HL-60/S4 treated with phorbol 12-myristate 13-acetate at 8.2 ng/mL for 4 days and 3 days (cell line): ENCODE measurements around the gene STK10.

Experiments used
- in situ Hi-C: fragments of 300-500 bp; cut with MboI; formaldehyde crosslinking; loops from 2 replicates; pipeline ENCODE4 v1.15.0; 2022; ENCODE audit warnings: low sequenced_read_pairs

STK10 gene

DNA sequence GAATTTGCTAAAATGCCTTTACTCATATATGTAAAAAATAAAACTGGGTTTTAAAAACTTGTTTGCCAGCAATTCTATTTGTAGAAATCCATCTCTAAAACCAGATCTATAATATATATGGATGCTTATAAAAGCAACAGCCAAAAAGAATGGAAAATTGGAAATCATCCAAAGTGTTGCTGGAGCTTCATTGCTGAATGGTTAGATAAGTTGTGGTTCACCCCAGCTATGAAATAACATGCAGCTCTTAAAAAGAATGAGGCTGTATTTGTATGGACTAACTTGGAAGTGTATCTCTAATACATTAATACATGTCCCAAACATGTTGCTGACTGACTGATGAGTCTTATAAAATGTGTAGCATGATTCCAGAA, 76.2 kb downstream of the STK10 start:
- in situ Hi-C loops = loop anchor here (10.0 kb wide), 1 partner anchor 63 kb away; no protein-coding TSS in a partner anchor

DNA sequence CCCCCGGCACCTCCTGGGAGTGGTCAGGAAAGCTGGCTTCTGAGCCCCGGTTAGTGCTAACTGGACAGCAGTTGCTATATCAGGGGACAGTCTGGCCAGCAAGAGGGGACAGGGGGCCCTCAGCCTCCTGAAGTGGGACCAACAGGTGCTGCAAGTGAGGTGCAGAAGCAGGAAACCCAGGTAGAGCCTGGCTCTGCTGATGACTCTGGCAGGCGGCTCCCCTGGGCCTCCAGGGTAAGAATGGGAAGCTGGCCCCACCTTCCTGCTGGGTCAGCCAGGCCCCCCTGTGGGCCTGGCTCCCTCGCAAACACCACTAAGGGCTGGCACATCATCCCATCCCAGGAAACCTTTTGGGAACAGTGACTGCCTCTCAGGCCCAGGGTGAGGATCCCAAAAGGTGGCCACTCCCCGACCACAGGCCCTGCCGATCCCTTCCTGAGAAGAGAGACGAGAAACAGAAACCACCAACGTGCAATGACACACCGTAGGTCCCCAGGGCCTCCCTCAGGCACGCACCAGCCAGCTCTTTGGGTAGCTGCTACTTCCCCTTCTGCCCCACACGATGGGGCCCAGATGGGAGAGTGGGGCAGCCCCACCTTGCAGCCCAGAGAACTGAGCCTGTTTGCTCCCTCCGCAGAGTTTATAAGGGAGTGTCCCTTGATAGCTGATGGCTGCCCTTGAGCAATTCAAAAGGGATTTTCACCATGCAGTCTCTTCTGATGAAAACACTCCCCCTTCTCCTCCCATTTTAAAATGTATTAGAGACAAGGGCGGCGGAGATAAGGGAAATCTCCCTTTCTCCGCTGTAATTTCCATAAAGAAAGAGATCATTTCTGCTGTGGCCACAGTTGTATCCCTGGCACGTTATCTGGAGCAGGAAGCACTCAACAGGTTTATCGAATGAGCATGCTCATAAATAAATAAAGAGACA, 76.8 kb downstream of the STK10 start:
- in situ Hi-C loops = loop anchor here (10.0 kb wide), 1 partner anchor 64 kb away; no protein-coding TSS in a partner anchor

DNA sequence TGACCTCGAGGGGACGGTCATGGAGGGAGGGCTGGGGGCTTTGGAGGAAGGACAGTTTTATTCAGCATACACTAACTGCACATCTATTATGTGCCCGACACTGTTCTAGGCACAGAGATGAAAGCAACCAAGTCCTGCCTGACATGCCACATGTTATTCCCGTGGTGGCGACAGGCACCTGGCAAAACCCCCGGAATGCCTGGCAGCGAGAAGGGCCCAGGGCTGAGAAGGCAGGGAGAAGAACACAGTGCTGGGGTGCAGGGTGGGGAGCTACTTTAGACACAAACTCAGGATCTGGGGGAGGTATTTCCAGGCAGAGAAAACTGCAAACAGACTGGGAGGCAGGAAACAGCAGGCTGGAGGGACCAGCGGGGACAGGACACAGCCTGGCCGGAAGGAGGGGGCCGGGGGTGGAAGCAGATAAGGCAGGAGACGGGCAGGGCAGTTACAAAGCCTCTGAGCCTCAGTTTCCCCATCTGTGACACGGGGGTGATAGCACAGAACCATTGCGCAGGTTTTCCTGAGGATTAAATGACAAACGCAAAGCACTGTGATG, 77.7 kb downstream of the STK10 start:
- in situ Hi-C loops = loop anchor here (10.0 kb wide), 1 partner anchor 64 kb away; no protein-coding TSS in a partner anchor

DNA sequence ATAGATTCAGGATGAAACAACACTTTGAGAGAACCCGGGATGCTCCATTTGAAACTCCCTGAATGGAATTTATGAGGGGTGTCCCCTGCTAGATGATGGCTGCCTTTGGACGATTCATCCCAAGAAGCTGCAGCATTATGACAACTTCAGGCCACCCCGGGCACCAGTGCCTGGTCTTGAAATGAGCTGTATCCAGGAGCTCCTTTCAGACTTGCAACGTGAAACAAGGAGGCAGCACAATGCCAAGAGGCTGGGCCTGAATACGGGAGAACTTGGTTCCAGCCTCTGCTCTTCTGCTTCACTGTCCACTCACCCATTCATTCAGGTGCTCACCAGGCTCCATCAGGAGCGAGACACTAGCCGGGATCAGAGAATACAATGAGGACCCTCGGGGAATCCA, 78.3 kb downstream of the STK10 start:
- in situ Hi-C loops = loop anchor here (10.0 kb wide), 1 partner anchor 65 kb away; no protein-coding TSS in a partner anchor

DNA sequence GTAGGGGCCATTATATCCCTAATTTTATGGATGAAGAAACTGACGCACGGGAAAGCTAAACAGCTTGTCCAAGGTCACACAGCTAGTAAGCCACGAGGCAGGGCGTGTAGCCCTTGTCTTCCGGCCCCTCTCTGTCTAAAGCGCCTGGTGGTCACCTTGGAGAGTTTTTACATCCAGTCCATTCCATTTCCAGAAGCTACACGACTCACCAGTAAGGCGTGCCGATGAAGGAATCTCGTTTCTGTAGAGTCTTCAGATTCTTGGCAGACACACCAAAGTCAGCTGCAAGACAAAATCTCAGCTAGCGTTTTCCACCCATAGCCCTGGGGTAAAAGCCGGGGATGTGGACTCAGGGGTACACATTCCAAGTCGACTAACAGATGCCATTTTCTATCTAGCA, 80.5 kb downstream of the STK10 start:
- in situ Hi-C loops = no loop called here

DNA sequence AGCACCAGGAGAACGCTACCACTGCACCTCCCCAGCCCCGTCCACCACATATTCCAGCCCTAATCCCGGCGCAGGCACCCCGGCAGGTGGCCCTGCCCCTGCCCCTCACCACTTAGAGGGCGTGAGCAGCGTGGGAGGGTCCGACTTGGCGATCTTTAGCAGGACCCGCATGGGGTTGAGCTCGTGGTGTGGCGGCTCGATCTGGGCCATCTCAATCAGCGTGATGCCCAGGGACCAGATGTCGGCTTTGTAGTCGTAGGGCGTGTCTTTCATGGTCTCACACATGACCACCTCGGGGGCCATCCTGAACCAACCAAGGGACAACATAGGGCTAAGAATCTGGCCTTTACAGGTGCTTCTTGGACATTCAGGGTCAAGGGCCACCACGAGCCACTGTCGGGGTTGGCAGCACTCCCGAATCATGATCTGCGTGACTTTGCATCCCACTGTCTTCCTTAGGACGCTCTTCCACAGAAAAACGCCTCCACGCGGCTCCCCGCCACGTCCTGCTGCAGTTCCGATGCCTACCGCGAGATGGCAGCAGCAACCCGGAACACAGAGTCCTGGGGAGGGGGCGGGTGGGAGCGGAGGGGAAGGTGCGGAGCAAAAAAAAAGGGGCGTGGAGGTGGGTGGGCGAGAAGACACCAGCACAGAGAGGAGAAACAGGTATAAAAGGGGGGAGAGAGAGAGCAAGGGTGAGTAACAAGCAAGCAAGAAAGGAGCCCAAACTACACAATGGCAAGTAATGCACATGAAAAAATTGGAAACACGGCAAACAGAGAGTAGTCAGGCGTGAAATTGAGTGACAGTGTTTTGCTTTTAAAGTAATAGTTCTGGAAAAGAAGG, 81.3 kb downstream of the STK10 start:
- in situ Hi-C loops = no loop called here

DNA sequence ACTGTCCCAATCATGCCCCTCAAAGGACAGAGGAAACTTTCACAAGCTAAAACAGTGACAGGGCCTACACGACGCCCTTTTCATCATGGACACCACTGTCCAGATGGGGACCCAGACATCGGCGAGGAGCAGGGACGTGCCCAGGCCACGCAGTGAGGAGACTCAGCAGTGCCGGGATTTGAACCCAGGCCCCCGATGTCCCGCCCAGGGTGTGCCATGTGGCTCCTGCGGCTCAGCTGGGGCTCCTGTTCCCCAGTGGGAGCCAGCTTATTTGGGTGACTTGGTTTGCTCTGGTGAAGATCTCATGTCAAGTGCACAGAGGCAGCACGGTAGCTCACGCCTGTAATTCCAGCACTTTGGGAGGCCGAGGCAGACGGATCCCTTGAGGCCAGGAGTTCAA, 82.2 kb downstream of the STK10 start:
- in situ Hi-C loops = no loop called here

DNA sequence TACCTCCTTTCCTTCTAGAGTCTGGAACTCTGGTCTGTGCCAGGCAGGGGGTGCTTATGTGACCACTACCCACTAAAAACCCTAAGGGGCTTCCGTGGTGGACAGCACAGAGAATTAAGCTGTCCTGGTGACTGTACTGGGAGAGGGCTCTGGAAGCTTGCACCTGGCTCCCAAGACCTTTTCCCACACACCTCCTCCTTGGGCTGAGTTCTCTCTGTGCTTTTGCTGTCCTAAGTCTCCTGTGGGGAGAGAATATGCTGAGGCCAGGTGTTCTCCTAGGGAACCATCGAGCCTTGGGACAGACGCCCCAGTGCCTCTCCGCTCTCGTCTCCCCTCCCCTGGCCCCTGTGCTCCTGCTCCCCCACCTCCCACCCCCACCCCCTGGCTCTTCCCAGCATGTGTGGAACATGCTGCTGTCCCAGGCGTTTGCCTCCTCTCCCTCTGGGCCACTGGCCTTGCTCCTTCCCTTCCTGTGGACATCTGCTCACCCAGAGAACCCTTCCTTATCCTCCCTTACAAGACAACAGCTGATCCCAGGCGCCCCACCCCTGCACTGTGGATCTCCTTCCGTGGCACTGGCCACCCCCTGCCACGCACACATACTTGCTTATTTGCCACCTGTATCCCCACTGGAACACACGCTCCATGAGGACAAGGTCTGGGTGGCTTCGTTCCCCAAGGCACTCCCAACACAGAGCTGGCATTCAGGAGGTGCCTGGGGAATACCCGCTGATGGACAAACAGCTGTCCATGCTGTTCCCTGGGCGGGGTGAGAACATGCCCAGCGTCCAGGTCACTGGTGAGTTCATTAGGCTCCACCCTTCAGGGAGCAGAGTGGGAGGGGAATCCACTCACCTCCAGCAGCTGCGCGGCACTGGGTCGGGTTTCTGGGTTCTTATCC, 83.0 kb downstream of the STK10 start:
- in situ Hi-C loops = no loop called here

DNA sequence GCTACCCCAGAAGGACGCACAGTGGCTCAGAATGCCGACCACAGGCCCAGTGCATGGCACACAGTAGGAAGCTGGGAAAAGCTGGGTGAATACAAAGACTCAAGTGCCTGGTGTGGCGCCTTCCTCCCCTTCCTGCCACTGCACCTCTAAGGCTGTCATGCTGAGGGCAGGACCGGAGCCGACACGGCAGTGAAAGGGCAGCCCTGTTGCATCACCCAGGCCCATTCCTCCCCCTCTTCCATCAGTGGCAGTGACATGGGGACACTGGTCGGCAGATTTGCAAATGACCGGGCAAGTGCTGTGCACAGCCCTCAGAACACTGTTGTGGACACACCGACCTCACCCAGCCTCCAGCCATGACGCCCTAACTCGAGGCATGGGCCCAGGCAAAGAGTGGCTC, 84.0 kb downstream of the STK10 start:
- in situ Hi-C loops = no loop called here

DNA sequence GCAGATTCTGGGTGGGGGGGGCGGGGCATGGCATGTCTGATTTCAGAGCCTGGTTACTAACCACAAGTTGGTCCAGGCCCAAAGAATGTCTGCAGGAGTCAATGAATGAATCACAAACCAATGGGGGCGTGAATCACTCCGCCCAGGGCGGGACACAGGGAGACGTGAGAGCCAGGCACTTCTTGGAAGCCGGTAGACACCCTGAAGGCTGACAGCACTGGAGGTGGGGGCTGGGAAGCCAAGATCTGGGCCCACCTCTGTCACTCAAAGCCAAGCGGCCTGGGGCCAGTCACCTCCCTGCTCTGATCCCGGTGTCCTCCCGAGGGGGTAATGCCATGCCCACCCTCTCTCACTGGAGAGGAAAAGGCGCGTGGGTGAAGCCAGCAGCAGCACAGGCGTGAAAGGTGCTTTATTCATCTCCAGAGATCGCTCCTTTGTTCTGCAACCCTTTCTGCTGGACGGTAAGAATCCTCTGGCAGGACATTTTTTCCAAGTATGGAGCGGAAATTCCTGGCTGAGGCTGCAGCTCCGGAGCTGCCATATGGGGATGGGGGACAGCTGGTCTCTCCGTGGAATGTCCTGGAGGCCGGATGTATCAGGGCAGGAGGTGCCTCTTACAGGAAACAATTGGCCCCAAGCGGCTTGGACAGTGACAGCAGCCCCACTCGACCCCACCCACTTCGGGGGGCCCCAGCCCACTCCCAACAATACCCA, 85.0 kb downstream of the STK10 start:
- in situ Hi-C loops = no loop called here

DNA sequence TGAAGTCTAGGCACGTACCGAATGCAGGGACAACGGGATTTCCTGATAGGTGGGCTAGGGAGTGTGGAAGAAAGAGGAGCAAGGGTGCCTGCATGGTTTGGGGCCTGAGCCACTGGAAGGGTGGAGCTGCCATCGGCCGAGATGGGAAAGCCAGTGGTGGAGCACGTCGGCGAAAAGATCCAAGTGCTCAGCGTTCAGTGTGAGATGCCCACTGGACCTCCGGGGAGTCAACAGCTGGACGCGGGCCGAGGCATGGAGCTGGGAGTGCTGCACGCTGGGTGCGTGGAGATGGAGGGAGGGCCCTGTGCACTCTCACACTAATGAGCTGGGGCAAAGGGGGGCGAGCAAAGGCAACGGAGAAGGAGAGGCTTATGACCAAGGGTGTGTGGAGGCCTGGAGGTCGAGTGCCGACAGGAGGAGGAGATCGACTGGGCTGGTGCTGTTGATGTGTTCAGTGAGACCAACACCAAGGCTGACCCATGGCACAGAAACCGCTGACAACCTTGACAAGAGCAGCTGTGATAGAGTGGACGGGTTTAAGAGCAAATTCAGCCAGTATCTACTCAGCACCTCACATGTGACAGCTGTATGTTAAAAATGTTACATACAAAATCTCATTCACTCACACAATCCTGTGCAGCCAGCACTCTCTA, 85.7 kb downstream of the STK10 start:
- in situ Hi-C loops = no loop called here

DNA sequence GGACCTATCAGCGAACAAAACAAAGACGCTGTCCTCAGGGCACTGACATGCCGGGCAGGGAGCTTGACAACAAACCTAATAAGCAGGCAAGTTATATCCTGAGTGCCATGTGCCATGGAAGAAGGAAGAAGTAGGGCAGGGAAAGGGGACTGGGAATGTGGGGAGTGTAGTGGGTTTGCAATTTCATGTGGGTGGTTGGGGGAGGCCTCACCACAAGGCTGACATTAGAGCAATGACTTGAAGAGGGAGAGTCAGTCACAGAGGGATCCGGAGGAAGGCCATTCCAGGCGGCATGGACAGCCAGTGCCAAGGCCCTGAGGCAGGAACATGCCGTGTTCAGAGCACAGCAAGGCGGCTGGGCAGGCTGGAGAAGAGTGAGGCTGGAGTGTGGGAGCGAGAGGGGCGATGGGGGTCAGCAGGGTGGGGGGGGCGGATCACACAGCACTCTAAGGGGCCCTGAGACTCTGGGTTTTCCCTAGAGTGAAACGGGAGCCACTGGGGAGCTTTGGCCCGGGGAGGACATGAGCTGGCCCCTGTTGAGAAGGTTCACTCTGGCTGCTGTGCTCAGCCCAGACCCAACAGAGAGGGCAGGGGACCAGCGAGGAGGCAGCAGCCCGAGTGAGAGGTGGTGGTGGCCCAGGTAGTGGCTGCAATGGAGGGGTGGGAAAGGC, 86.3 kb downstream of the STK10 start:
- in situ Hi-C loops = no loop called here

DNA sequence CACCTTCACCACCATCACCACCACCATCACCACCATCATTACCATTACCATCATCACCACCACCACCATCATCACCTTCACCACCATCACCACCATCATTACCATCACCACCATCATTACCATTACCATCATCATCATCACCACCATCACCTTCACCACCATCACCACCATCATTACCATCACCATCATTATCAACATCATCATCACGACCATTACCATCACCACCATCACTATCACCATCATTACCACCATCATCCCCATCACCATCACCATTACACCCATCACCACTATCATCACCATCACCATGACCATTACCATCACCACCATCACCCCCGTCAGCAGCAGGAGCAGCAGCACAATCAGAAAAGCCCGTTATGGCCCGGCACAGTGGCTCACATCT, 89.1 kb downstream of the STK10 start:
- in situ Hi-C loops = no loop called here

DNA sequence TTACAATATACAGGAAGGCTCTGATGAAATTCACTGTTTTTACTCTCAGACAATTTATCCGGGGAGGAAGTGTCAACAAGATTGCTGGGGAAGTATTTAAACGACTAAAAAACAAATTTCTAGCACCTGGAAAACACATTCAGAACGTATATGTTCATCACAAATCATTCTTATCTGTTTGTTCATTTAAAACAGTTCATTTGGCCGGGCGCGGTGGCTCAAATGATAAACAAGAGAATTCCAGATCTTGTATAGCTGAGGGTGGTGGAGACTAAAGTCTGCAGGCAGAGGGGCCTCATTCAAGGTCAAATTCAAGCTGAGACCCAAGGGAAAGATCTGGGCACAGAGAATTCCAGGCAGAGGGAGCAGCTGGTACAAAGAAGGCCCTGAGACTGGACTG, 90.0 kb downstream of the STK10 start:
- in situ Hi-C loops = no loop called here

DNA sequence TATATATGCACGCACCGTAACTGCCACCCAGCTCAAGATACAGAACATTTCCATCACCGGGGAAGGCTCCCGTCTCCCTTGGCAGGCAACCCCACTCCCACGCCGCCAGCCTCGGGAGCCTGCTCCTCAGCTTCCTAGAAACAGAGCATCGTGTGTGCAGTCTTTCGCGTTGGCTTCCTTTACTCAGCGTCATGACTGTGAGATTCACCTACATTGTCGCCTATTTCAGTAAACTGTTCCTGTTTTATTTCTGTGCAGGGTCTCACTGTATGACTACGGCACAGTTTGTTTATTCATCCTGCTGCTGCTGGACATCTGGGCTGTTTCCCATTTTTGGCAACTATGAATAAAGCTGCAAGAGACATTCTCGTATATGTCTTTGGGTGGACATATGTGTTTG, 90.7 kb downstream of the STK10 start:
- in situ Hi-C loops = no loop called here

DNA sequence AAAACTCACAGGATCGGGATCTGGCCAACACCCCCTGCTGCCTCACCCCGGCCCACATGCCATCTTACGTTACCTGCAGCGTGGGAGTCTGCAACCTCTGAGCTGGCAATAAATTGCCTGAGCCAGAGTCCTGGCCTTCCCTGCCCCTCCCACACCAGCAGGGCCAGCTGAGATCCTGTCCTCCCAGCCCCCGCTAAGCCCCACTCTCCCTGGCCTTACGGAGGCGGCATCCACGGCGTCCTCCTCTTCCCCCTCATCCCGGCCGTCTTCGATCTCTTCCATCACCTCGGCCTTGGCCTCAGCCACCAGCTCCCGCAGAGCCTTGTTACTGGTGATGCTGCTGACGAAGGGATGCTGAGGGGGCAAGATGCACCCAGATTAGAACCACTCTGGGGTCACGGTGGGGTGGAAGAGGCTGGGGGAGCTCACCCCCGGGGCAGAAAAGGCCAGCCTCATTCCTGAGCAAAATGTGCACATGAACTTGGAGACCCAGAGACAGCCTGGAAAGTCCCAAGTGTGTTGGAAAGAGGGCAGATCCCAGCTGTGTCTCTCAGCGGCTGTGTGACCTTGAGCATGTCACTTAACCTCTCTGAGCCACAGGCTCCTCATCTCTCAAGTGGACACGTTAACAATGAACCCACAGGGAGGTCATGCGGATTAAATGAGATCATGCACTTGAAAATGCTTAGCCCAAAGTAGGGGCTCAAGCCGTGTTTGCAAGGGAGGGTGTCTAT, 91.7 kb downstream of the STK10 start:
- in situ Hi-C loops = no loop called here

DNA sequence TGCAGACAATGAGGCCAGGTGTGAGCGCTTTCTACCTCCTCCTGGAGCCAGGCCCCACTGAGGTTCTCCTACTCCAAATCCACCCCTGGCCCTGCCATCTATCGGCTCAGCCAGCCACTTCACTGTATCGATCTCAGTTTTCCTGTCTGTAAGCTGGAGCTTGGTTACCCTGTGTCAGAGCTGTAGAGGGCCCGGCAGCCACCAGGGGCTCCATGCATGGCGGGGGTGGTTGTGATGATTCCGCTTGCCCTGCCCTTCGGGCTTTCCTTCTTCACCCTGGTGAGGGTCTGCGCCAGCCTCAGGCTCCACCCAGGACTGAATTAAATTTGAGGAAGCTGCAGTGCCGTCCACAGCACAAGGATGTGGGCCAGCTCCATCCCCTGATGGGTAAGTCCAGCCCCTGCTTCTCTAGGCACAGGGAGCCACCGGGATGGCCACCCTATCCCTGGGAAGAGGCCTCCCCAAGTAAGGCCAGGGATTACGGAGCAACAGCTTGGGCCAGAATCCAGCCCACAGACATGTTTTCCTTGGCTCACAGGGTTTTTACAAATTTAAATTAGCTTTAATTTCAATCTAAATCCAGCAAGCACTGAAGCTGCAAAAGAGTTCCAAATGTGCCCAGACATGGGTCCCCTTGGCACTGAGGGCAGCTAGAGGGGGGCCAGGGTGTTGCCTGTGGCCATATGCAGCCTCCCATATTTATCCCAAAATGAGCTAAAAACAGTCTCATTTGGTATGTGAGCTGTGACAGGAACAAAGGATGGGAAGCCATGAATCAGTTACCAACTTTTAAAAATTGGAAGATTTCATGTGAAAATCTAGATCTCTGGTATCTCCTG, 92.4 kb downstream of the STK10 start:
- in situ Hi-C loops = no loop called here
